KOPT-K1 (cell line): ENCODE measurements around the gene NXF2B.
"Not testable (repeated sequence)": the region's sequence is repeated elsewhere in the genome, so short reads cannot be mapped to it uniquely, and the experiment has no call there.

Experiments used
- H3K27ac ChIP-seq: fragments of 200-600 bp; sonication (generic); 2 replicates; pipeline ENCODE4 v1.5.1; 2016; ENCODE audit warnings: antibody characterized with exemption, mild to moderate bottlenecking, low read depth, low read length; ENCODE audit not compliant: poor library complexity, severe bottlenecking
- H3K36me3 ChIP-seq: fragments of 200-600 bp; sonication (generic); 2 replicates; pipeline ENCODE4 v1.5.1; 2017; ENCODE audit warnings: antibody characterized with exemption, mild to moderate bottlenecking, low read length, moderate library complexity; ENCODE audit not compliant: insufficient read depth
- H3K9me3 ChIP-seq: fragments of 200-600 bp; sonication (generic); 2 replicates; pipeline ENCODE4 v1.5.1; 2017; ENCODE audit warnings: antibody characterized with exemption, low read length, mild to moderate bottlenecking; ENCODE audit not compliant: insufficient read depth, poor library complexity, severe bottlenecking

NXF2B gene

GRCh38 chrX:102439908-102440307 is at the start of gene NXF2B:
Gene NXF2B, minus strand, starts transcription at chrX:102440008. Its CDS starts 59,972 bp downstream, at chrX:102380036.
- not testable (repeated sequence) for H3K36me3 ChIP-seq, H3K27ac ChIP-seq, H3K9me3 ChIP-seq

- H3K36me3 ChIP-seq, H3K9me3 ChIP-seq, H3K27ac ChIP-seq: not testable (repeated sequence)
Observed at GRCh38 chrX:102478765-102479164, 39.0 kb upstream of the NXF2B start.

- H3K36me3 ChIP-seq, H3K27ac ChIP-seq, H3K9me3 ChIP-seq: not testable (repeated sequence)
Observed at GRCh38 chrX:102471762-102472220, 32.0 kb upstream of the NXF2B start, which contains the start of gene TCP11X2. Gene TCP11X2, minus strand, starts transcription at chrX:102471812.

- not testable (repeated sequence) for H3K36me3 ChIP-seq, H3K27ac ChIP-seq, H3K9me3 ChIP-seq
Observed at GRCh38 chrX:102470215-102470614, 30.4 kb upstream of the NXF2B start.

GRCh38 chrX:102458615-102459014 is 18.8 kb upstream of the NXF2B start:
- H3K36me3 ChIP-seq, H3K27ac ChIP-seq, H3K9me3 ChIP-seq: not testable (repeated sequence)

GRCh38 chrX:102414493-102414892 is 25.3 kb downstream of the NXF2B start:
- H3K27ac ChIP-seq, H3K36me3 ChIP-seq, H3K9me3 ChIP-seq: not testable (repeated sequence)

GRCh38 chrX:102345916-102346315 is 93.9 kb downstream of the NXF2B start:
- Histone ChIP-seq H3K36me3 (no peaks in the 10 kb centered on the region), H3K27ac (no peak overlapping the region), H3K9me3 (no peaks in the 10 kb centered on the region)

- H3K36me3 ChIP-seq, result no peaks in the 10 kb centered on the region
- no peak overlapping the region for H3K27ac ChIP-seq
- H3K9me3 ChIP-seq, result no peaks in the 10 kb centered on the region
Observed at GRCh38 chrX:102341867-102342266, 97.9 kb downstream of the NXF2B start.

GRCh38 chrX:102339312-102340298 is 100.2 kb downstream of the NXF2B start:
- Histone ChIP-seq H3K9me3 (no peaks in the 10 kb centered on the region), H3K27ac (no peak overlapping the region), H3K36me3 (no peaks in the 10 kb centered on the region)

- Histone ChIP-seq H3K9me3 (no peaks in the 10 kb centered on the region), H3K36me3 (no peaks in the 10 kb centered on the region), H3K27ac (no peak overlapping the region)
Observed at GRCh38 chrX:102338162-102338561, 101.6 kb downstream of the NXF2B start.
